Amniotic stem cell (primary cell): ENCODE data around the gene SRA1.

Source experiments
- DNase-seq: peaks from one replicate; lab custom pipeline; 2025; lab: John Stamatoyannopoulos, UW

The SRA1 gene

DNA sequence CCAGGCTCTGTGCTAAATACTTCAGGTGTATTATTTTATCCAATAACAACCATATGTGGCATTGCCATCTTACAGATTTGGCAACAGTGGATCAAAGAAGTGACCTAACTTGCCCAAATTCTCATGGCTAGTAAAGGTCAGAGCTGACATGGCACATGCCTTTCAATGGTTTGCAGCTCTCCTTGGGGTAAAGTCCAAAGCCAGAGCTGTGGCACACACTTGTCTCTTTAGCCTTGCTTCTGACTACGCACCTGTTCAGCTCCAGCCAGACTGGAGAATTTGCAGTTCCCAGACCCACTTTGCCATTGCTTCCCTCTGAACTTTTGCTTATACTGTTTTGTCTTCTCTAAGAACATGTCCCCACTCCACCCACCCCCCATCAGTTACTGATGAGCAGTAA lies 13.2 kb upstream of the SRA1 start:
- no peak for DNase-seq

DNA sequence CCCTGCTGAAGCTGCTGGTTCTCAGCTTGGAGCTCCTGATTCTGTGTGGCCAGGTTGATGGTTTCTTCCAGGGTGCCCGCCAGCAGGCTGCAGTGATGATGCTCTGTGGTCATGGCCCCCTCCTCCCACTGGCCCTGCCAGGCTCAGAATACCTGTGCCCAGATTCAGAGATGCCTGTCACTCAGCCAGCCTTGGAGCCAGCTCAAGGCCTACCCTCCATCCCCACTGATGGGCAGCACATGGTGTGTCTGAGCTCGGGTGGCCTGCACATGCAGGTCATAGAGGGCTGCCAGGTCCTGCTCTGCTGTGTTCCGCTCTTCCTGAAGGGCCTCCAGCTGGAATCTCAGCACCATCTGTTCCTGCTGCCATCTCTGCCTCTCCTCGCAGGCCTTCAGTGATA lies 12.8 kb upstream of the SRA1 start:
- DNase-seq: no peak

DNA sequence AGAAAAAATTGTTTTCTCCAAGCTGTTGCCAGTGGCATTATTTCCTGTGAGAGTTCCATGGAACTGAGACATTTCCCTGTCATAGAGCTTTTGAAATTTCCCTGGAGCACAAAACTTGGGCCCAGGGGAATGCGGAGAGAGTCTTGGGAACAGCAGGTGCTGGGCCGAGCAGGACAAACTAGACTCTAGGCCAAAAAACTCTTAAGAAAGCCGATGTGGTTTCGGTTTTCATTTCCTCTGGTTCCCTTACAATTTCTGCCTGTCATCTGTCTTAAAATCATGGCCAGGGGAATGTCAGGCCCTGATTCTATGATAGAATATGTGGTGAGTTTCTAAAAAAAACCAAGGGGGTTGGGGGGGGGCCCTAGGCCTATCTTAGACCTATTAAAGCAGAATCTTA lies 11.9 kb upstream of the SRA1 start:
- DNase-seq: no peak

DNA sequence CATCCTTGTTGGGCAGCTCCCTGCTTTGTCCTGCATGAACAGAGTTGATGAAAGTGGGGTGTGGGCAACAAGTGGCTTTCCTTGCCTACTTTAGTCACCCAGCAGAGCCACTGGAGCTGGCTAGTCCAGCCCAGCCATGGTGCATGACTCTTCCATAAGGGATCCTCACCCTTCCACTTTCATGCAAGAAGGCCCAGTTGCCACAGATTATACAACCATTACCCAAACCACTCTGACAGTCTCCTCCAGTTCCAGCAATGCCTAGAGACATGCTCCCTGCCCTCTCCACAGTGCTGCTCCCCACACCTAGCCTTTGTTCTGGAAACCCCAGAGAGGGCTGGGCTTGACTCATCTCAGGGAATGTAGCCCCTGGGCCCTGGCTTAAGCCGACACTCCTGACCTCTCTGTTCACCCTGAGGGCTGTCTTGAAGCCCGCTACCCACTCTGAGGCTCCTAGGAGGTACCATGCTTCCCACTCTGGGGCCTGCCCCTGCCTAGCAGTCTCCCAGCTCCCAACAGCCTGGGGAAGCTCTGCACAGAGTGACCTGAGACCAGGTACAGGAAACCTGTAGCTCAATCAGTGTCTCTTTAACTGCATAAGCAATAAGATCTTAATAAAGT lies 11.3 kb upstream of the SRA1 start:
- no peak for DNase-seq

DNA sequence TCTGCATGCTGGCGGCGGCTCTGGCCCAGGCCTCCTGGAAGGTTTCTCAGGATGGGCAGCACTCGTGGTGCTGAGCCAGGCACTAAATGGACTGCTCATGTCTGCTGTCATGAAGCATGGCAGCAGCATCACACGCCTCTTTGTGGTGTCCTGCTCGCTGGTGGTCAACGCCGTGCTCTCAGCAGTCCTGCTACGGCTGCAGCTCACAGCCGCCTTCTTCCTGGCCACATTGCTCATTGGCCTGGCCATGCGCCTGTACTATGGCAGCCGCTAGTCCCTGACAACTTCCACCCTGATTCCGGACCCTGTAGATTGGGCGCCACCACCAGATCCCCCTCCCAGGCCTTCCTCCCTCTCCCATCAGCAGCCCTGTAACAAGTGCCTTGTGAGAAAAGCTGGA lies 10.6 kb upstream of the SRA1 start:
- DNase-seq: no peak

DNA sequence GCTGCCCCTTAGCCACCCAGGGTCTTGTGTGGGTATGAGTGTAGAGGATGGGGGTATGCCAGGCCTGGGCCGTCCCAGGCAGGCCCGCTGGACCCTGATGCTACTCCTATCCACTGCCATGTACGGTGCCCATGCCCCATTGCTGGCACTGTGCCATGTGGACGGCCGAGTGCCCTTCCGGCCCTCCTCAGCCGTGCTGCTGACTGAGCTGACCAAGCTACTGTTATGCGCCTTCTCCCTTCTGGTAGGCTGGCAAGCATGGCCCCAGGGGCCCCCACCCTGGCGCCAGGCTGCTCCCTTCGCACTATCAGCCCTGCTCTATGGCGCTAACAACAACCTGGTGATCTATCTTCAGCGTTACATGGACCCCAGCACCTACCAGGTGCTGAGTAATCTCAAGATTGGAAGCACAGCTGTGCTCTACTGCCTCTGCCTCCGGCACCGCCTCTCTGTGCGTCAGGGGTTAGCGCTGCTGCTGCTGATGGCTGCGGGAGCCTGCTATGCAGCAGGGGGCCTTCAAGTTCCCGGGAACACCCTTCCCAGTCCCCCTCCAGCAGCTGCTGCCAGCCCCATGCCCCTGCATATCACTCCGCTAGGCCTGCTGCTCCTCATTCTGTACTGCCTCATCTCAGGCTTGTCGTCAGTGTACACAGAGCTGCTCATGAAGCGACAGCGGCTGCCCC lies 10.0 kb upstream of the SRA1 start:
- DNase-seq: no peak

DNA sequence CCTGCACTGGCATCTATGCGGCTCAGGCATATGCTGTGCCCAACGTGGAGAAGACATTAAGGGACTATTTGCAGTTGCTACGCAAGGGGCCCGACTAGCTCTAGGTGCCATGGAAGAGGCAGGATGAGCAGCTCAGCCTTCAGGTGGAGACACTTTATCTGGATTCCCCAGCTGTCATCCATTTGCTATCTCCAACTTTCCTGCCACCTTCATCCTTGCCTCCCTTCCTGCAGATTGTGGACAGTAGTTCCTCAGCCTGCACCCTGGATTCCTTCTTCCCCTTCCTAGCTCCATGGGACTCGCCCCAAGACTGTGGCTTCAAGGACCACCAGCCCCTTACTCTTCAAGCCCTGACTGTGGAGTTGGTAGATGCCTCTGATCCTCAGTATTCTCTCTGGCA lies 9.4 kb upstream of the SRA1 start:
- no peak for DNase-seq

DNA sequence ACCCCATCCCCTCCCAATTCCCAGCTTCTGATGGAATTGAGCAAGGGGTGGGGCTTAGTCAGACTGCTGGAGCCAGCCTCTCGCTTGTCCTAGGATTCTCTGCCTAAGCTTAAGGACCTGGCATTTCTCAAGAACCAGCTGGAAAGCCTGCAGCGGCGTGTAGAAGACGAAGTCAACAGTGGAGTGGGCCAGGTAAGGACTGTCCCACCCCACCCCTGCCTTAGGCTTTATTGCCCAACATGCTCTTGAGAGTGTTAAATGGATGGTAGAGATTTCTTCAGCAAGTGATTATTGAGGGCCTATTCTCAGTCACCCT lies 8.5 kb upstream of the SRA1 start:
- no peak for DNase-seq

DNA sequence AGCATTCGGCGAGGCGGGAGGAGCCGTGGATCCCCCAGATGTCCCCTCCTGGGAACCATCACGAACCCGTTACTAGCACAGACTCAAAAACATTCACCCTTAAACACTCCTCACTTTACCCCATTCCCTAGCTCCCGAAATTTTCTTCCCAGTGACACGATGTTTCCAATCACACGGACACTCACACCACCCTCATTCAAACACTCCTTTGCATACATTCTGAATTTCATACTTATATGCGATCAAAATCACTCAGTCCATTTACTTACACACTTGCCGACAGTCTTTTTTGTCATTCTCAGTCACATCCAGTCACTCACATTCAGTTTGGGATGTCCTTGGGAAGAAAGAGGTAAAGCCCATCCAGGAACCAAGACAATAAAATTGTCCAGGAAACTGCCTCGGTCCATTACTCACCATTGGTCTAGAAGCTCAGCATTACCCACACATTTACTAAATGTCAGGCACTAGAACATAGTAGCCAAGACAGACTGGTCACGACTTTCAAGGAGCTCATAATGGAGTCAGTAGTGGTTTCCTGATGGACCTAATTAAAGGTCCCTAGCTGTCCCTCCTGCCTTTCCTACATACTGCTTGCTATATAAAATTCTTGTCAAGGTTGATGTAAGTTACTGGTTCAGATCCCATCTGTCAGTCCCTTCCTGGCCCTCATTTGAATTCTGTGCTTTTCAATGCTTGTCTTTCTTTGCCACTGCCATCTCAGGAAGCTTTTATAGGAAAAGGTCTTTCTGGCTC lies 7.9 kb upstream of the SRA1 start:
- DNase-seq: no peak

DNA sequence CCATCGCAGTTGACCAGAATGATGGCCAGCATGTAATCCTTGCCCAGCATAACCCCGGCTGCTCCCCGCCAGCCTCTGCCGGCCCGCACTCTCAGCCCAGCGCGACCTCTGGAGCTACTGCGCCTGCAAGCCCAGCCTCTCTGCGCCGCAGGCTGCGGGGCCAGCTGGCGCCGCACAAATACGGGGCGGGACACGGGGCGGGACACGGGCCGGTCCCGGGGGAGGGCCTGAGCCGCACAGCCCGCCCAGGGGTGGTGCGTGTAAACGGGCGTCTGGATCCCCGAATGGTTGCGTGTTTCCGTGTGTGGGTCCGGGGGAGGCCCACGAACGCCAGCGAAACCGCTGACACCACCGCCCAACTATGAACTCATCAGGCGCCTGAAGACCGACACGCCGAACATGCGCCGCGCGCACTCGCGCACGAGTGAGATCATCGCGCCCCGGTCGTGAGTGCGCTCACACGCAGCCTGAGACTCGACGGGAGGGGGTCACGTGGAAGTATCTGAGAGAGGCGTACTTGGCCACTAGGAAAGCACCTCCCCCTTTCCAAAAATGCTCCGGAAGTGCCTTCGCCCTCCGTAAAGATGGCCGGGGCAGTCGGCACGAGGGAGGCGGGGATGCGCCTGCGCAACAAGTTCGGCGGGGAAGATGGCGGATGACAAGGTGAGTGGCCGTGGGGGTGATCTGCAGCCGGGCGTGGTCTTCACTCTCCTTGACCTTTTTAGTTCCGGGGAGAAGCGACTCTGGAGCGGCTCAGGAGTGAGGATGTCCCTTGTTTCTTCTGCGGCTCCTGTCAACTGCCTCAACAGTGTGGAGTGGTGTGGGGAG lies 7.1 kb upstream of the SRA1 start, which contains the start of the genes APBB3 and SLC35A4:
Gene APBB3 (minus strand): TSS at position 403 of the 828 bp plus-strand sequence. CDS start 353 bp downstream, at position 50.
Gene SLC35A4 (plus strand): TSS at position 633 of the 828 bp plus-strand sequence. CDS start 2,342 bp downstream, outside the sequence.
- DNase-seq: peak; percentile 98

DNA sequence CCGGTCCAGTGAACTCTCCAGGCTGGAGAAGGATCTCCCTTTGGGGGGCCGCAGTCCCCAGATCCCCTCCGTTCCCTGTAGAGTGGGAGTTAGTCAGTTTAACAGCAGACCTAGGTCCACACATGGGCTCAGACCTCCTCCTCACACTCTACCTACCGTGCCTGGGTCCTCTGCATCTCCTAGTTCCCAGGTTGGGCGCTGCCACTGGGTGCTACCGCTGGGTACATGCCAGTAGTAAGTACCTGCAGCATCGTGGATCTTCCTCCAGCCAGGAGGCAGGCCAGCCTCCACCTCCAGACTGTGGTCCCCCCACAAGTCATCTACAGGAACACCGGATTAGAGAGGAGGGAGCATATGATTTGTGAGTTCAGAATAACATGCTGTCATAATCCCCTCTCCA lies 6.3 kb upstream of the SRA1 start:
- DNase-seq: no peak

DNA sequence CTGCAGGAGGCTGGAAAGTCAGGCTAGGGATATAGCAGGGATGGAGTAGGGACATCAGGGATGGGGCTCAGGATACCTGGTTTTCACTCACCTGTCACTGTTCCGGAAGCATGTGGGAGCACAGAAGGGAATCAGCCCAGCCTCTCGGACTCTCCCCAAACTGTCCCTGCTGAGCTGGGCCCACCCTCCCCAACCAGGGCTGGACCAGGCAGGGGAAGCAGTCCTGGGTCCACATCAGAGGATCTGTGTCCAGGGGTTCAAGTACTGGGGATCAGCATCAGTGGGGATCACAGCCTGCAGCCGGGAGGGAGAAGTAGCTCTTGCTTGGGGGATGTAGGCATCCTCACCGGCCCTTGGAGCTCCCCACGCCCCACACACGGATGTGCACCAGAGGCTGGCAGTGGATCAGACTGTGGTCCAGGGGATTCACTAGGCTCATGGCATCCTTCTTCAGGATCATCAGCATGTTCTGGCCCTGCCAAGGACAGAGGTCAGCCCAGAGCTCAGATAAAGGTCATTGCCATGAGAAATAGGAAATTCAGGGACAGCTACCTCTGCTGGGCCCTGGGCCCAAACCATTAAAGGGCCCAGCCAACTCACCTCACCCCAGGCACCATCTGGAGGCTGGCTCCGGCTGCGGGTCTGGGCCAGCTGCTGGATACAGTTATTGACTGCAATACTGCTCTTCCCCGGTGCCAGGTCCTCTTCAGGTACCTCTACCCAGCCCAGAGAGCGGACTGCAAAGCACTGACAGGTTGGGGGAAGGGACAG lies 4.7 kb upstream of the SRA1 start:
- DNase-seq: no peak

DNA sequence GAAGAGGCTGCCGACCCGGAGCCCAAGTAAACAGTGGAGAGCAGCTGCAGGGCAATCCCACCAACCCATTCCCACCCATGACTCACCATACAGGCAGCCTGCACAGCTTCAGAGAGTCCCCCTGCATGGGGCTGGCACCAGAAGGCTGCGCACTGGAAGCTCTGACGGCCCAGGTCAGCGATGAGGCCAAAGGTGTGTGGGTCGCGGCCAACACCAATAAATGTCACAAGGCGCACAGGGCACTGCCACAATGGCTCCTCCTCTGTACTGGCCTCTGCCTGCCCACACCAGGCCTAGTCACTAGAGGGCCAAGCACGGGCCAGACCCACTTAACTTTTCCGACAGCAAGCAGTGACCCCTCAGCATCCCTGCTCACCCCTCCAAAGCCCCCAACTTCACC lies 3.0 kb upstream of the SRA1 start:
- no peak for DNase-seq

DNA sequence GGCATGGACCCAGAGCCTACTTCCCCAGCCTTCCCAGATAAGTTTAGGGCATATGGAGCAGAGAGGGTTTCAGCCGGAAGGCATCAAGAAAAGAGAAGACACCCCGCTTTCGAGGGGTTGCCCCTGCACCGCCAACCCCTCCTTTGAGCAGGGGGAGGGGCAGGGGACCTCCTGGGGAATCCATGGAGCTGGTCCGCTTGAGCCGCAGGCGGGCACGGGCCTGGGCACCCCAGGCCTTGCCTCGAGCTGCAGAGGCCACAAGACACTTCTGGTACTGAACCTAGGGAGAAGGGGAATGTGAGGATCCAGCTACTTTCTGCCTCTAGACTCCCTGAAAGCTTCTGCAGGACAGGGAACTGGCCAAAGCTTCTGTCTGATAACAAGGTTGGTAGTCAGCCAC lies 1.3 kb upstream of the SRA1 start:
- no peak for DNase-seq

DNA sequence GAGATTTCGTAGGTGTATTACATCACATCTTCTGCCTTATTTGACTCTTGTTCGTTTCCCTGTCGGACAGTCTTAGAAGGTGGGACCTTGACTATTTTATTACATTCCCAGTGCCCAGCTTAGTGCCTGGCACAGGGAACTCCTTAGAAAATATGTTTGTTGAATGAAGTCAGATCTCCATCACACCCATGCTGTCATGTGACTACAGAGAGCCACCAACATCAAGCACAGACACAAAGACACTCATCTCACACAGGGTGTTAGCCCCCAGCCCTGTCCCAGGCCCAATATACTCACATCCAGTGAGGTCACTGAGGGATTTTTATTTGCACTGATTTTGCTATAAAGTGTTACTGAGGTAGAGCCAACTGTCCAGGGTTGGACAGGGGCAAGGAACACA lies 692 bp upstream of the SRA1 start:
- DNase-seq: no peak

DNA sequence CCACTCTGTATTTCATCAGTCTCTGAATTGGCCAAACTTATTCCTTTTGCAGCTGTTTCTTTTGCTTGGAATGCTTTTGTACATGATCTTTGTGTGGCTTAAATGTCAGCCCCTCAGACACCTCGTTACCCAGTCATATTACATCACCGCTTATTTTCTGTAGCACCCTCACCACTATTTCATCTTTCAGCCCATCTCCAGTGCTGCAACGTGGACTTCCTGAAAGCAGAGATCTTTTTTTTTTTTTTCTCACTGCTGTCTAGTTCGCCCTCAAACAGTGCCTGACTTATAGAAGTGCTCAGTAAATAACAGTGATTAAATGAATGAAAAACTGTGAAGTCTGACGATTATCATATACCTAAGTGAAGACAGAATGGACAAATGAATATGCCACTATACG lies 835 bp downstream of the SRA1 start:
- no peak for DNase-seq

DNA sequence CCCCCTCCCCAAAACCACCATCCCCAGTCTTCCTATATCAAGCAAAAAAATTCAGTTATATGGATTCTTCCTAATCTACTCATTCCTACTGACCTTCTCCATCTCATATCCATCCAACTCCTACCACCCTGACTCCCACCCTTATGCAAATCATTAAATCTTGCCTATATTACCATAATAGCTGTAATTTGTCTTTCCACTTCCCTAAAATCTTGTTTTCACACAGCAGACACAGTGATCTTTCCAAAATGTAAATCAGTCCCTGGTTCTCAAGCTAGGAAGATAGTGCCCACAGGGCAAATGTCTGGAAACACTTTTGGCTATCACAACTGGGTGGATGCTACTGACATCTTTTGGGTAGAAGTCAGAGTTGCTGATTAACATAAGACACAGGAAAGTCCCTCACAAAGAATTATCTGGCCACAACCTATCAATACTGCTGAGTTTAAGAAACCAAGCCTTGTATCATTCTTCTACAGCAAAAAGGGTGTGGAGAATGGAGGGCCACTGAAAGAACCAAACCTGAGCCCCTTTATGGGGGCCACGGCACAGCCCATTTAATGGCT lies 1.4 kb downstream of the SRA1 start:
- DNase-seq: no peak

DNA sequence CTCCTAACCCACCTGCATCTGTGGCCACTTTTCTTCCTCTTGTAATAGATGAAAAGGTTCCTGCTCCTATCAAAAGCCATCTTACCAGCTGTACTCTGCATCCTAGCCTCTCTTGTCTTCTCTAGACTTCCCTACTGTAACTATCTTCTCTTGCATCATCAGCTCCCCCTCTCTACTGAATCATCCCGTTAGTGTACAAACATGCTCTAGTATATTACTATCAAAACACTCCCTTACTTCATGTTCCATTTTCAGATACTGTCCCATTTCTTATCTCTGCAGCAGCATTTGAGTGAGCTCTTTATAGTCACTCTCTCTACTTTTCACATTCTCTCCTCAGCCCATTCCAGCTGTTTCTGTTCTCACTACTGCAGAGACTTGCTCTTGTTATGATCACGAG lies 2.8 kb downstream of the SRA1 start:
- DNase-seq: no peak

DNA sequence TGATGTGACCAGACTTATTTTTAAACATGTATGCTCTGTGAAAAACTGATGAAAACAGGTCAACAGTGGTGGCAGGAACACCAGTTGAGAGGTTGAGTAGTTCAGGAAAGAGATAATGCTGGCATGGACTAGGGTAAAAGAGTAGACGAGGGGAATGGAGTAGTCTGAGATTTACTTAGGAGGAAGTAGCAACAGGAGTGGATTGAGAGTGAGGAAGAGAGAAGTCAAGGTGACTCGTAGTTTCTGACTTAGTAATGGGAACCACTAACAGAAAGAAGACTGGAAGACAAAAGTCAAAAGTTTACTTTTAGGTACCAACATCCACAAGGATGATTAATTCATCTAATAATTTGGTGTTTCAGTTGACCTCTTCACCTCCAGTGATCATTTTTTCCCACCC lies 3.6 kb downstream of the SRA1 start:
- no peak for DNase-seq

DNA sequence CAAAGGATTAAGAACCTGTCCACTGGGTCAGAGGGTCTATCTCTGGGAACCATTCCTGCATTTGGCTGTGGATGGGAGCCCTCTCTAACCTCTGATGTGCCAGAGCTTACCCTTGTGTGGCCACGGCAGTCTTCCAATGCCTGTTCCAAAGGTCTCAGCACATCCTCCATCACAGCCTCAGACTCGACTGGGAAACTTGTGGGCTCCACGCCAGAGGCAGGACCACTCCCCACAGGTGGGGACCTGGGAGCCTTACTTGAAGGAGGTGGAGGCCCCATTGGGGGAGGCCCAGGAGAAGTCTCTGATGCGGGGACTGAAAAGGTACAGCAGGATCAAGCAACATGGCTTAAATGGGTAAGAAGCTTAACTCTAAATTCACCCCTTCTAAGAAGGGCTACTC lies 5.4 kb downstream of the SRA1 start:
- DNase-seq: no peak
